HG02943 (cell line): Measurements from ENCODE around the gene SPAG16.

Source experiments
- ATAC-seq: cut with Tn5 transposase; IDR thresholded peaks from one replicate; pipeline ENCODE4 v1.9.1; 2021; ENCODE audit warnings: mild to moderate bottlenecking, low read depth, moderate library complexity; ENCODE audit not compliant: unreplicated experiment

The SPAG16 gene

GRCh38 chr2:213524164-213524563, 239.9 kb downstream of the SPAG16 start:
- no peak for ATAC-seq

GRCh38 chr2:213537579-213537978, 253.3 kb downstream of the SPAG16 start:
- ATAC-seq: no peak

- ATAC-seq: no peak
These were observed 260.7 kb downstream of the SPAG16 start for GRCh38 chr2:213544940-213545339.

- no peak for ATAC-seq
These were observed 261.2 kb downstream of the SPAG16 start for GRCh38 chr2:213545481-213545880.

- no peak for ATAC-seq
These were observed 261.8 kb downstream of the SPAG16 start for GRCh38 chr2:213545964-213546475.

GRCh38 chr2:213551526-213551925, 267.3 kb downstream of the SPAG16 start:
- no peak for ATAC-seq

- ATAC-seq: no peak
These were observed 274.8 kb downstream of the SPAG16 start for GRCh38 chr2:213559053-213559452.

- no peak for ATAC-seq
These were observed 277.5 kb downstream of the SPAG16 start for GRCh38 chr2:213561759-213562158.

- no peak for ATAC-seq
These were observed 278.4 kb downstream of the SPAG16 start for GRCh38 chr2:213562539-213563180.

- no peak for ATAC-seq
These were observed 282.6 kb downstream of the SPAG16 start for GRCh38 chr2:213566846-213567245.

- no peak for ATAC-seq
These were observed 325.4 kb downstream of the SPAG16 start for GRCh38 chr2:213609570-213610170.

- no peak for ATAC-seq
These were observed 342.9 kb downstream of the SPAG16 start for GRCh38 chr2:213627054-213627710.

- ATAC-seq: no peak
These were observed 343.7 kb downstream of the SPAG16 start for GRCh38 chr2:213627835-213628460.

- no peak for ATAC-seq
These were observed 356.6 kb downstream of the SPAG16 start for GRCh38 chr2:213640738-213641425.

- ATAC-seq: no peak
These were observed 360.7 kb downstream of the SPAG16 start for GRCh38 chr2:213644926-213645325.

GRCh38 chr2:213649176-213649575, 364.9 kb downstream of the SPAG16 start:
- no peak for ATAC-seq

GRCh38 chr2:213664817-213665216, 380.6 kb downstream of the SPAG16 start:
- ATAC-seq: no peak

GRCh38 chr2:213669657-213670056, 385.4 kb downstream of the SPAG16 start:
- ATAC-seq: no peak

GRCh38 chr2:213678437-213679218, 394.4 kb downstream of the SPAG16 start:
- no peak for ATAC-seq

GRCh38 chr2:213679894-213680293, 395.6 kb downstream of the SPAG16 start:
- ATAC-seq: no peak
